Heart right ventricle (tissue), 16 donors: Measurements from ENCODE around the gene SLITRK3. TPM values are rescaled to one million over a fixed set of nuclear protein-coding genes. Genes with fewer than 3 reads are reported as not detected.

ENCODE experiments used
- ATAC-seq, 8 donors: fragments of 200-7000 bp; cut with Tn5 transposase; one replicate each; pipeline ENCODE4 v1.9.1; 2020; ENCODE audit warnings: mild to moderate bottlenecking in 8 of 8, moderate library complexity in 8 of 8, moderate number of reproducible peaks in 1 of 8
- DNase-seq, 2 donors: peaks; one replicate each; pipeline ENCODE4 v3.0.0-alpha.2; 2020
- H3K27ac ChIP-seq, 10 donors: fragments of 200-600 bp; sonication (generic) in 2 of 10; one replicate each; pipeline versions ENCODE4 v1.5.0 to v1.8.0; 2020 to 2022; ENCODE audit warnings: mild to moderate bottlenecking in 3 of 10
- H3K27me3 ChIP-seq, 7 donors: fragments of 200-600 bp; one replicate each; pipeline ENCODE4 v1.8.0; 2021 to 2022; ENCODE audit warnings: mild to moderate bottlenecking in 2 of 7
- H3K36me3 ChIP-seq, 9 donors: fragments of 200-600 bp; sonication (generic) in 1 of 9; one replicate each; pipeline versions ENCODE4 v1.5.0 to v1.8.0; 2020 to 2022; ENCODE audit warnings: mild to moderate bottlenecking in 2 of 9
- H3K4me1 ChIP-seq, 9 donors: fragments of 200-600 bp; sonication (generic) in 1 of 9; one replicate each; pipeline versions ENCODE4 v1.5.0 to v1.8.0; 2020 to 2022; ENCODE audit warnings: mild to moderate bottlenecking in 4 of 9
- H3K4me3 ChIP-seq, 10 donors: fragments of 200-600 bp; sonication (generic) in 2 of 10; one replicate each; pipeline versions ENCODE4 v1.5.0 to v1.8.0; 2020 to 2022; ENCODE audit warnings: mild to moderate bottlenecking in 7 of 10, moderate library complexity in 2 of 10
- H3K9me3 ChIP-seq, 11 donors: fragments of 200-600 bp in 10 of 11; sonication (generic) in 2 of 11; one replicate each; pipeline versions ENCODE4 v1.5.0 to v1.8.0; 2013 to 2022; ENCODE audit warnings: mild to moderate bottlenecking in 2 of 11, control low read depth in 1 of 11, moderate library complexity in 1 of 11
- CTCF ChIP-seq, 9 donors: fragments of 200-600 bp; sonication (generic) in 2 of 9; IDR thresholded peaks; one replicate each; pipeline versions ENCODE4 v1.5.0 to v1.8.0; 2021 to 2022; ENCODE audit warnings: antibody characterized with exemption in 9 of 9, mild to moderate bottlenecking in 5 of 9, moderate library complexity in 1 of 9
- WGBS, 2 donors: extraction: QIAGEN DNeasy Blood & Tissue Kit; methylation state at CpG; one replicate each; pipeline ENCODE4 v1.1.7; 2013; ENCODE audit warnings: inconsistent platforms in 1 of 2; 5-methylcytosine and 5-hydroxymethylcytosine counted together
- intact Hi-C, 10 donors: fragments of 100-400 bp; cut with DNase I; formaldehyde crosslinking; loops; one replicate each; pipeline versions ENCODE4 v1.11.1 to v1.14.2; 2022
- polyA plus RNA-seq, 2 donors: library from polyadenylated mRNA; stranded (reverse); fragments of 200-250 nt; gene quantifications; one replicate each; pipeline ENCODE4 v1.2.3, GENCODE V29; 2013
- total RNA-seq, 10 donors: library from RNA; stranded (reverse); fragmentation: NEBNext Ultra II Directional in 3 of 10; extraction: Animal tissue kit (Norgen Biotek cat#: 25700) in 3 of 10; gene quantifications; one replicate each; pipeline versions ENCODE4 v1.2.1 to v1.2.4, GENCODE V29; 2021 to 2023
- donor health status: Arrhythmogenic right ventricular cardiomyopathy.
- donor health status: ischemic (EF 13 %, LVEDD 7.1; RV severe dilation, severe dysfunction).
- donor health status: healthy with polysubstance abuse.
- donor health status: DM: no; HTN: yes; CAD: no.
- donor health status: DM: no; HTN: no; CAD: no.
- donor health status: ischemic (EF 25% LVEDD 6.9; RV normal size, moderate dysfunction).
- donor health status: ischemic (EF 25% LVEDD 5.7; RV mildly dilated, moderate dysfunction).
- donor health status: healthy.
- donor health status: DM: yes; HTN: yes; CAD: no.
- donor health status: Ischemic cardiomyopathy.
- donor health status: ischemic (EF 35%, LVEDD 5.7; RV mildly dilated, moderate dysfunction).
- donor health status: nonischemic (EF 11% LVEDD 7.7; RV severe dilation, severe dysfunction).
- donor health status: DM: yes; HTN: yes; CAD: no.
- donor health status: PGD.
- donor health status: ischemic (EF 29% LVEDD 5.4; RV normal size, mild dysfunction).
- donor health status: nonischemic (EF 23%, LVEDD 6.1; RV moderate dilation, normal function).

SLITRK3 gene
- total and polyA plus RNA-seq, 12 donors = not detected

GRCh38 chr3:165202995-165203394 is 6.8 kb upstream of the SLITRK3 start:
- Histone ChIP-seq H3K9me3 (no peaks in the 10 kb centered on the region), H3K4me1 (no peaks in the 10 kb centered on the region), H3K27ac (no peak overlapping the region), H3K4me3 (no peak overlapping the region), H3K36me3 (no peaks in the 10 kb centered on the region), H3K27me3 (peaks cover 5 to 80% (median 45%) of the 10 kb centered on the region in 7 donors)
- WGBS, 2 donors = 85 to 88% methylated on average over 5 of the region's 5 CpGs
- DNase-seq = no peak
- no peak for TF ChIP-seq CTCF (IDR thresholded peaks at IDR 0.05)
- intact Hi-C loops = no loop called here
- no peak for ATAC-seq

- peaks cover 0 to 5% (median 3%) of the 10 kb centered on the region in 9 donors for H3K4me1 ChIP-seq
- no peaks in the 10 kb centered on the region for H3K36me3 ChIP-seq
- no peak overlapping the region for H3K27ac ChIP-seq
- ATAC-seq (no peak), DNase-seq (no peak)
- H3K4me3 ChIP-seq = no peak overlapping the region
- WGBS, 2 donors = 91 to 92% methylated on average over 2 of the region's 2 CpGs
- peaks cover 5 to 91% (median 46%) of the 10 kb centered on the region in 7 donors for H3K27me3 ChIP-seq
- intact Hi-C loops = no loop called here
- TF ChIP-seq CTCF (IDR thresholded peaks at IDR 0.05) = no peak
- no peaks in the 10 kb centered on the region for H3K9me3 ChIP-seq
These were observed 5.8 kb upstream of the SLITRK3 start for GRCh38 chr3:165201964-165202363.

GRCh38 chr3:165197481-165197800 is 1.3 kb upstream of the SLITRK3 start:
- no peaks in the 10 kb centered on the region for H3K9me3 ChIP-seq
- WGBS, 2 donors = 15 to 16% methylated on average over 3 of the region's 3 CpGs
- H3K27ac ChIP-seq = no peak overlapping the region
- H3K36me3 ChIP-seq = no peaks in the 10 kb centered on the region
- intact Hi-C loops = no loop called here
- H3K27me3 ChIP-seq = peaks cover 5 to 98% (median 88%) of the 10 kb centered on the region in 7 donors
- DNase-seq (no peak), ATAC-seq (no peak)
- H3K4me1 ChIP-seq = peaks cover 0 to 42% (median 23%) of the 10 kb centered on the region in 9 donors
- TF ChIP-seq CTCF (IDR thresholded peaks at IDR 0.05) = no peak
- no peak overlapping the region for H3K4me3 ChIP-seq

- Histone ChIP-seq H3K27me3 (peaks cover 5 to 97% (median 90%) of the 10 kb centered on the region in 7 donors), H3K27ac (no peak overlapping the region), H3K4me1 (peaks cover 0 to 42% (median 23%) of the 10 kb centered on the region in 9 donors), H3K4me3 (peak overlapping the region; percentile 15 to 53 (median 42)), H3K36me3 (no peaks in the 10 kb centered on the region), H3K9me3 (no peaks in the 10 kb centered on the region)
- ATAC-seq (peak in 1 of 8 donors; percentile 25), DNase-seq (no peak)
- WGBS, 2 donors = 2 to 3% methylated on average over 48 to 50 of the region's 50 CpGs
- intact Hi-C loops = no loop called here
- no peak for TF ChIP-seq CTCF (IDR thresholded peaks at IDR 0.05)
These were observed 645 bp upstream of the SLITRK3 start for GRCh38 chr3:165196577-165197480.
